Peyer's patch (tissue), 4 donors: ENCODE data around the gene KLHDC7B.

Source experiments
- CTCF ChIP-seq, 6 experiments: fragments of 450-650 bp in 4 of 6; fragments of 200-600 bp in 2 of 6; sonication (generic) in 1 of 6; IDR thresholded peaks; one replicate each; pipeline ENCODE4 v1.5.1; 2017 to 2019; ENCODE audit warnings: antibody characterized with exemption in 6 of 6, mild to moderate bottlenecking in 3 of 6, moderate library complexity in 1 of 6
- POLR2A ChIP-seq, 2 donors: fragments of 450-650 bp; IDR thresholded peaks; one replicate each; pipeline ENCODE4 v1.5.1; 2017; ENCODE audit warnings: antibody characterized with exemption in 2 of 2, mild to moderate bottlenecking in 2 of 2, moderate library complexity in 2 of 2

GRCh38 chr22:50582493-50583293, 37.0 kb downstream of the KLHDC7B start, which contains the start of gene CHKB:
- TF ChIP-seq CTCF (IDR thresholded peaks at IDR 0.05) (peak in 1 of 6 experiments; percentile 18), POLR2A (IDR thresholded peaks at IDR 0.05) (peak; percentile 80 to 93)
